HEK293 (cell line): Measurements from ENCODE around the gene MACROH2A1.

Experiments
- CTCF ChIA-PET: fragments of 350-600 bp; formaldehyde crosslinking; extraction: SDS; loops from one replicate; lab custom pipeline; 2021; ENCODE audit warnings: antibody characterized with exemption; lab: Yijun Ruan, JAX
- POLR2A ChIA-PET: fragments of 300-600 bp; formaldehyde crosslinking; extraction: SDS; loops from one replicate; lab custom pipeline; 2020; ENCODE audit warnings: antibody characterized with exemption, inconsistent platforms; lab: Yijun Ruan, JAX
- H3K27ac ChIP-seq: fragments of 200-500 bp; sonication (Bioruptor generic); 2 replicates; pipeline ENCODE4 v1.5.1; 2014; ENCODE audit warnings: low read depth, low read length, control low read depth, inconsistent platforms; ENCODE audit errors: extremely low read depth
- H3K36me3 ChIP-seq, 2 experiments: fragments of 200-500 bp in 1 of 2; sonication (Bioruptor generic) in 1 of 2; 1 replicate in 1 of 2; 2 replicates in 1 of 2; pipeline ENCODE4 v1.5.1; 2014 to 2017; ENCODE audit warnings: inconsistent platforms in 2 of 2, low read length in 2 of 2; ENCODE audit not compliant: control insufficient read depth in 2 of 2, insufficient read depth in 1 of 2
- H3K4me1 ChIP-seq: fragments of 200-500 bp; sonication (Bioruptor generic); 2 replicates; pipeline ENCODE4 v1.5.1; 2014; ENCODE audit warnings: mild to moderate bottlenecking, low read length, inconsistent platforms; ENCODE audit not compliant: control insufficient read depth, insufficient read depth
- H3K4me3 ChIP-seq: 2 replicates; pipeline ENCODE4 v1.5.1; 2011; ENCODE audit warnings: low read depth, mild to moderate bottlenecking, control low read depth, low read length, moderate library complexity
- H3K9me3 ChIP-seq: fragments of 200-500 bp; sonication (Bioruptor generic); 2 replicates; pipeline ENCODE4 v1.5.1; 2014; ENCODE audit warnings: low read depth, low read length, inconsistent platforms; ENCODE audit not compliant: control insufficient read depth, insufficient read depth
- GFI1B ChIP-seq: fragments of 450-650 bp; formaldehyde crosslinking; IDR thresholded peaks from 2 replicates; pipeline ENCODE4 v1.5.1; 2016; ENCODE audit warnings: missing biosample characterization, missing genetic modification characterization
- GLI2 ChIP-seq: fragments of 450-650 bp; formaldehyde crosslinking; IDR thresholded peaks from 2 replicates; pipeline ENCODE4; 2017; ENCODE audit warnings: missing biosample characterization, missing genetic modification characterization, low read depth, borderline replicate concordance
- SETDB1 ChIP-seq: IDR thresholded peaks from one replicate; pipeline ENCODE4 v1.6.1; 2017; ENCODE audit warnings: mild to moderate bottlenecking, low read length, moderate library complexity, mixed read lengths; ENCODE audit not compliant: insufficient read length
- ZBTB17 ChIP-seq: fragments of 450-650 bp; formaldehyde crosslinking; IDR thresholded peaks from 2 replicates; pipeline ENCODE4 v1.5.1; 2016; ENCODE audit warnings: missing biosample characterization, missing genetic modification characterization
- ZBTB8A ChIP-seq: fragments of 450-650 bp; formaldehyde crosslinking; IDR thresholded peaks from 2 replicates; pipeline ENCODE4 v1.5.1; 2016; ENCODE audit warnings: missing biosample characterization, missing genetic modification characterization
- ZNF138 ChIP-seq: fragments of 450-650 bp; formaldehyde crosslinking; IDR thresholded peaks from 2 replicates; pipeline ENCODE4 v1.5.1; 2016; ENCODE audit warnings: missing biosample characterization, missing genetic modification characterization, borderline replicate concordance
- ZNF223 ChIP-seq: fragments of 450-650 bp; formaldehyde crosslinking; IDR thresholded peaks from 2 replicates; pipeline ENCODE4 v1.5.1; 2016; ENCODE audit warnings: missing biosample characterization, missing genetic modification characterization
- ZNF248 ChIP-seq: fragments of 450-650 bp; formaldehyde crosslinking; IDR thresholded peaks from 2 replicates; pipeline ENCODE4 v1.5.1; 2017; ENCODE audit warnings: missing biosample characterization, missing genetic modification characterization
- ZNF391 ChIP-seq: fragments of 450-650 bp; formaldehyde crosslinking; IDR thresholded peaks from 2 replicates; pipeline ENCODE4 v1.5.1; 2016; ENCODE audit warnings: low read depth, missing biosample characterization, missing genetic modification characterization, borderline replicate concordance
- ZNF677 ChIP-seq: fragments of 450-650 bp; IDR thresholded peaks from 2 replicates; pipeline ENCODE4 v1.5.0; 2018; ENCODE audit warnings: missing biosample characterization, mild to moderate bottlenecking, missing genetic modification characterization, moderate library complexity
- ZNF701 ChIP-seq: fragments of 450-650 bp; formaldehyde crosslinking; IDR thresholded peaks from 2 replicates; pipeline ENCODE4 v1.5.1; 2016; ENCODE audit warnings: missing biosample characterization, missing genetic modification characterization
- ZXDB ChIP-seq: fragments of 450-650 bp; formaldehyde crosslinking; IDR thresholded peaks from 2 replicates; pipeline ENCODE4 v1.5.1; 2016; ENCODE audit warnings: missing biosample characterization, missing genetic modification characterization
- TF ChIP-seq, protein P1 (sequence below): fragments of 450-650 bp; formaldehyde crosslinking; conservative IDR thresholded peaks from 2 replicates; pipeline ENCODE4 v1.5.1; 2016; ENCODE audit warnings: low read depth, missing biosample characterization, missing genetic modification characterization
- TF ChIP-seq, protein P2 (sequence below): fragments of 450-650 bp; formaldehyde crosslinking; IDR thresholded peaks from 2 replicates; pipeline ENCODE4 v1.5.1; 2017; ENCODE audit warnings: missing biosample characterization, missing genetic modification characterization
- TF ChIP-seq, protein P3 (sequence below): fragments of 450-650 bp; IDR thresholded peaks from 2 replicates; pipeline ENCODE4 v1.5.1; 2018; ENCODE audit warnings: missing biosample characterization, missing genetic modification characterization

MACROH2A1 gene

DNA sequence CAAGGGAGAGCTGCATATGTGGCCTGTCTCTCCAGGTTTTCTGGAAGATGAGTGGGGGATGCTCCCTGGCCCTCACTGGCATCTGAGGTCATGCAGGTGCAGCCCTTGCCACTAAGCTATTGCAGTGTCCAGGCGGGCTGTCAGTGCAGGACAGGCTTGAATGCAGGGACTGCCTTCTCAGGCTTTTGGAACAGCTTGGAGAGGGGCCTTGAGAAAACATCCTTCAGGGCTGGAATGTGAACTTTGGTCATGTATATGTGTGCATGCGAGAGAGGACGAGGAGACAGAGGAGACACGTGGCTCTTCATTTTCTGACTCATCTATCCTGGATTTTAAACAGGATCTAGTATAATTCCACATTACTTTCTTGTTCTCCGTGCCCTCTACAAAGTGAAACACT lies 90.3 kb downstream of the MACROH2A1 start (continued):
- TF ChIP-seq, protein P1, sequence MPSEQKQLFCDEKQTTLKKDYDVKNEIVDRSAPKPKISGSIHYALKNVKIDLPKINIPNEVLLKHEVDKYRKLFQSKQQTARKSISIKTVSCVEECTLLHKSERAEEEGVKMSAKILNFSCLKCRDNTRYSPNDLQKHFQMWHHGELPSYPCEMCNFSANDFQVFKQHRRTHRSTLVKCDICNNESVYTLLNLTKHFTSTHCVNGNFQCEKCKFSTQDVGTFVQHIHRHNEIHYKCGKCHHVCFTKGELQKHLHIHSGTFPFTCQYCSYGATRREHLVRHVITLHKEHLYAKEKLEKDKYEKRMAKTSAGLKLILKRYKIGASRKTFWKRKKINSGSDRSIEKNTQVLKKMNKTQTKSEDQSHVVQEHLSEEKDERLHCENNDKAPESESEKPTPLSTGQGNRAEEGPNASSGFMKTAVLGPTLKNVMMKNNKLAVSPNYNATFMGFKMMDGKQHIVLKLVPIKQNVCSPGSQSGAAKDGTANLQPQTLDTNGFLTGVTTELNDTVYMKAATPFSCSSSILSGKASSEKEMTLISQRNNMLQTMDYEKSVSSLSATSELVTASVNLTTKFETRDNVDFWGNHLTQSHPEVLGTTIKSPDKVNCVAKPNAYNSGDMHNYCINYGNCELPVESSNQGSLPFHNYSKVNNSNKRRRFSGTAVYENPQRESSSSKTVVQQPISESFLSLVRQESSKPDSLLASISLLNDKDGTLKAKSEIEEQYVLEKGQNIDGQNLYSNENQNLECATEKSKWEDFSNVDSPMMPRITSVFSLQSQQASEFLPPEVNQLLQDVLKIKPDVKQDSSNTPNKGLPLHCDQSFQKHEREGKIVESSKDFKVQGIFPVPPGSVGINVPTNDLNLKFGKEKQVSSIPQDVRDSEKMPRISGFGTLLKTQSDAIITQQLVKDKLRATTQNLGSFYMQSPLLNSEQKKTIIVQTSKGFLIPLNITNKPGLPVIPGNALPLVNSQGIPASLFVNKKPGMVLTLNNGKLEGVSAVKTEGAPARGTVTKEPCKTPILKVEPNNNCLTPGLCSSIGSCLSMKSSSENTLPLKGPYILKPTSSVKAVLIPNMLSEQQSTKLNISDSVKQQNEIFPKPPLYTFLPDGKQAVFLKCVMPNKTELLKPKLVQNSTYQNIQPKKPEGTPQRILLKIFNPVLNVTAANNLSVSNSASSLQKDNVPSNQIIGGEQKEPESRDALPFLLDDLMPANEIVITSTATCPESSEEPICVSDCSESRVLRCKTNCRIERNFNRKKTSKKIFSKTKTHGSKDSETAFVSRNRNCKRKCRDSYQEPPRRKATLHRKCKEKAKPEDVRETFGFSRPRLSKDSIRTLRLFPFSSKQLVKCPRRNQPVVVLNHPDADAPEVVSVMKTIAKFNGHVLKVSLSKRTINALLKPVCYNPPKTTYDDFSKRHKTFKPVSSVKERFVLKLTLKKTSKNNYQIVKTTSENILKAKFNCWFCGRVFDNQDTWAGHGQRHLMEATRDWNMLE (tag by site-specific recombination) = no peak
- TF ChIP-seq ZNF677 (no peak), GFI1B (tag by site-specific recombination) (no peak)

DNA sequence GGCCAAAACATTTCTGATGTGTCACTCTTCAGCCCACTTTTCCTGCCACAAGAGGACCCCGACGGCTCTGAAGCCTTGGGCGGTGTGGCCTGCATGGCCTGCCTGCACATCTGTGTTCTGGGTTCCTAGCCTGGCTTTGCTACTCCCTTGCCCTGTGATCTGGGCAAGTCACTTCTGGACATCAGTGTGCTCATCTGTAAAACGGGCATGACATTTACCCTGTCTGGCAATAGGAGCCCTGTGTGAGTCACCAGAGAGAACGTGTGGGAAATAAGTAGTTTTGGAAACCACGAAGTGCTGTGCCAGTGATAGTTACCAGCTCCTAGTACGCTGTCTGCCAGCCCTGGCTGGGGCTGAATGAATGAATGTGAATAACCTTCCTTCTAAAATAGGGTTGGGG lies 90.8 kb downstream of the MACROH2A1 start:
- Histone ChIP-seq H3K4me1 (no peaks in the 10 kb centered on the region), H3K9me3 (no peaks in the 10 kb centered on the region), H3K36me3 (no peaks in the 10 kb centered on the region), H3K27ac (no peak overlapping the region), H3K4me3 (no peak overlapping the region)
- ChIA-PET POLR2A (no interaction called here), CTCF (interaction anchor here (0.6 kb wide), 1 partner anchor 102 kb away, joined by 3 read pairs; no protein-coding TSS in a partner anchor)
- TF ChIP-seq ZBTB8A = no peak
- TF ChIP-seq, protein P2, sequence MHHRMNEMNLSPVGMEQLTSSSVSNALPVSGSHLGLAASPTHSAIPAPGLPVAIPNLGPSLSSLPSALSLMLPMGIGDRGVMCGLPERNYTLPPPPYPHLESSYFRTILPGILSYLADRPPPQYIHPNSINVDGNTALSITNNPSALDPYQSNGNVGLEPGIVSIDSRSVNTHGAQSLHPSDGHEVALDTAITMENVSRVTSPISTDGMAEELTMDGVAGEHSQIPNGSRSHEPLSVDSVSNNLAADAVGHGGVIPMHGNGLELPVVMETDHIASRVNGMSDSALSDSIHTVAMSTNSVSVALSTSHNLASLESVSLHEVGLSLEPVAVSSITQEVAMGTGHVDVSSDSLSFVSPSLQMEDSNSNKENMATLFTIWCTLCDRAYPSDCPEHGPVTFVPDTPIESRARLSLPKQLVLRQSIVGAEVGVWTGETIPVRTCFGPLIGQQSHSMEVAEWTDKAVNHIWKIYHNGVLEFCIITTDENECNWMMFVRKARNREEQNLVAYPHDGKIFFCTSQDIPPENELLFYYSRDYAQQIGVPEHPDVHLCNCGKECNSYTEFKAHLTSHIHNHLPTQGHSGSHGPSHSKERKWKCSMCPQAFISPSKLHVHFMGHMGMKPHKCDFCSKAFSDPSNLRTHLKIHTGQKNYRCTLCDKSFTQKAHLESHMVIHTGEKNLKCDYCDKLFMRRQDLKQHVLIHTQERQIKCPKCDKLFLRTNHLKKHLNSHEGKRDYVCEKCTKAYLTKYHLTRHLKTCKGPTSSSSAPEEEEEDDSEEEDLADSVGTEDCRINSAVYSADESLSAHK (tag by site-specific recombination) = no peak
- TF ChIP-seq ZNF223 (tag by site-specific recombination) = no peak
- TF ChIP-seq ZNF138 = no peak
- no peak for TF ChIP-seq ZNF248 (tag by site-specific recombination)
- no peak for TF ChIP-seq ZNF701

DNA sequence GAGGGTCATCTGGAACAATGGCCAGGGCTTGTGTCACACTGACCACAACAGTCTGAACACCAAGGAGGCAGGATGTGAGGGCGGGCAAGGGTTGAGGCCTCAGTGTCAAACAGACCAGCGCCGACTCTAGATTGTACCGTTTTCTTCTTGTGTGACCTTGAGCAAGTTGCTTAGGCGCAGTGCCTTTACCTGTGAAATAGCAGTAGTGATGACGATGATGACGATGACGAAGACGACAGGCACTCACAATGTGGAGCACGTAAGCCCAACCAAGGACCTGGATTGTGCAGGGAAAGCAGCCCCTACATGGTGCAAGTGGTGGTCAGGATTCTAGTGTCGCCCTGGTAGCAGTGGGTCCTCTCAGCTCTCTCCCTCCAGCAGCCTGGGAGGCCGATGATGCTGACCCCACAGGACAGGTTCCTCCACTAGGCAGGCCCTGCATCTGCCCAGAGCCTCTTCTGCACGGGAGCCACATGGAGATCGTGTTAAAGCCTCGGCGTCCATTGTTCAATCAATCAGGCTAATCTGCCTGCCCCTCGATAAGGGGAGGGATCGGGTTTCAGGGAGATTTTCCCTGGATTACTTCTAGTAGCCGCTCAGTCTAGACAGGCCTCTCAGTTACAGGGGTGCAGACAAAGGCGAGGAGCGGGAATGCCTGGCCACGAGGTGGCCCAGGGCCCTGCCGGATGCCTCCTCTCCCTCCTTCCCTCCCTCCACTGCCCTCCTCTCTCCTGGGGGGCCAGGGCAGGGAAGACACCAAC lies 91.7 kb downstream of the MACROH2A1 start:
- H3K36me3 ChIP-seq = no peaks in the 10 kb centered on the region
- H3K4me3 ChIP-seq = no peak overlapping the region
- TF ChIP-seq ZBTB17 (peak; percentile 22; the same call in 1 of the 2 replicates), GLI2 (tag by site-specific recombination) (no peak), ZNF391 (tag by site-specific recombination) (no peak), SETDB1 (peak; percentile 35), ZXDB (tag by site-specific recombination) (peak; percentile 53)
- TF ChIP-seq, protein P3, sequence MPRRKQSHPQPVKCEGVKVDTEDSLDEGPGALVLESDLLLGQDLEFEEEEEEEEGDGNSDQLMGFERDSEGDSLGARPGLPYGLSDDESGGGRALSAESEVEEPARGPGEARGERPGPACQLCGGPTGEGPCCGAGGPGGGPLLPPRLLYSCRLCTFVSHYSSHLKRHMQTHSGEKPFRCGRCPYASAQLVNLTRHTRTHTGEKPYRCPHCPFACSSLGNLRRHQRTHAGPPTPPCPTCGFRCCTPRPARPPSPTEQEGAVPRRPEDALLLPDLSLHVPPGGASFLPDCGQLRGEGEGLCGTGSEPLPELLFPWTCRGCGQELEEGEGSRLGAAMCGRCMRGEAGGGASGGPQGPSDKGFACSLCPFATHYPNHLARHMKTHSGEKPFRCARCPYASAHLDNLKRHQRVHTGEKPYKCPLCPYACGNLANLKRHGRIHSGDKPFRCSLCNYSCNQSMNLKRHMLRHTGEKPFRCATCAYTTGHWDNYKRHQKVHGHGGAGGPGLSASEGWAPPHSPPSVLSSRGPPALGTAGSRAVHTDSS (tag by site-specific recombination) = peak; percentile 75
- H3K4me1 ChIP-seq = no peaks in the 10 kb centered on the region
- ChIA-PET POLR2A (no interaction called here), CTCF (no interaction called here)
- H3K9me3 ChIP-seq = no peaks in the 10 kb centered on the region
- no peak overlapping the region for H3K27ac ChIP-seq
